ENCODE results near the gene SLC32A1.

- TF ChIP-seq EZH2 (IDR thresholded peaks at IDR 0.05): no peak
- no peak for TF ChIP-seq POLR2AphosphoS5 (IDR thresholded peaks at IDR 0.05; ENCODE audit: borderline replicate concordance, low read depth, low read length)
Measured at GRCh38 chr20:38770970-38771369, 46.7 kb downstream of the SLC32A1 start.
